Measurements from ENCODE around the gene ACYP1.

ACYP1 gene

GRCh38 chr14:75025876-75026275, 37.9 kb downstream of the ACYP1 start:
- DNase-seq: no peak

- DNase-seq: no peak
Observed at GRCh38 chr14:75025082-75025481, 38.7 kb downstream of the ACYP1 start.

- DNase-seq: no peak
Observed at GRCh38 chr14:75023108-75023507, 40.7 kb downstream of the ACYP1 start.

- DNase-seq: no peak
Observed at GRCh38 chr14:75022655-75023054, 41.2 kb downstream of the ACYP1 start.

GRCh38 chr14:75018694-75019093, 45.1 kb downstream of the ACYP1 start:
- DNase-seq: no peak

GRCh38 chr14:75016815-75017214, 47.0 kb downstream of the ACYP1 start:
- no peak for DNase-seq

GRCh38 chr14:75015496-75015895, 48.3 kb downstream of the ACYP1 start:
- DNase-seq: no peak

GRCh38 chr14:75013290-75013689, 50.5 kb downstream of the ACYP1 start:
- DNase-seq: no peak

GRCh38 chr14:75011356-75011994, 52.3 kb downstream of the ACYP1 start:
- no peak for DNase-seq

- no peak for DNase-seq
Observed at GRCh38 chr14:75010472-75011093, 53.2 kb downstream of the ACYP1 start.

GRCh38 chr14:75009176-75009575, 54.6 kb downstream of the ACYP1 start:
- no peak for DNase-seq

GRCh38 chr14:75005357-75005756, 58.5 kb downstream of the ACYP1 start:
- DNase-seq: no peak

- no peak for DNase-seq
Observed at GRCh38 chr14:75003250-75004027, 60.4 kb downstream of the ACYP1 start.

Data from NCI-H2081 treated with DMSO at 0.1 percent for 48 hours (cell line).